Measurements from ENCODE around the gene ACHE.

- TF ChIP-seq REST (IDR thresholded peaks at IDR 0.05) (no peak), MAFK (IDR thresholded peaks at IDR 0.05; ENCODE audit: partially characterized antibody) (no peak), MYC (IDR thresholded peaks at IDR 0.05; ENCODE audit: borderline replicate concordance, low read length) (no peak), CTCF (IDR thresholded peaks at IDR 0.05) (no peak), JUN (IDR thresholded peaks at IDR 0.05) (no peak), USF2 (IDR thresholded peaks at IDR 0.05) (no peak), RNF2 (IDR thresholded peaks at IDR 0.05; ENCODE audit: borderline replicate concordance, low read depth) (no peak), BHLHE40 (IDR thresholded peaks at IDR 0.05; ENCODE audit: low read depth, low read length) (no peak), POLR2A (IDR thresholded peaks at IDR 0.05; ENCODE audit: low read length) (no peak), TP53 (CRISPR knock-in tag; IDR thresholded peaks at IDR 0.05) (no peak), MAX (IDR thresholded peaks at IDR 0.05) (no peak), POLR2AphosphoS2 (conservative IDR thresholded peaks at IDR 0.05; ENCODE audit: low read length) (no peak), ZC3H11A (IDR thresholded peaks at IDR 0.05) (no peak)
Observed at GRCh38 chr7:100895701-100895955, at the start of gene ACHE.
